ENCODE results near the gene USP35. TPM values are rescaled to one million over a fixed set of nuclear protein-coding genes. Genes with fewer than 3 reads are reported as not detected.

Gene USP35
- total and polyA plus RNA-seq, 2 experiments from 2014 or later: 2.7 to 7.0 TPM

GRCh38 chr11:78234006-78234405 is 45.3 kb downstream of the USP35 start:
- Histone ChIP-seq H3K9me2 (ENCODE audit: insufficient read depth) (no peaks in the 10 kb centered on the region), H4K20me1 (ENCODE audit: insufficient read depth) (no peaks in the 10 kb centered on the region), H3F3A (ENCODE audit: insufficient read depth) (peaks cover 14% of the 10 kb centered on the region), H3K9me3 (ENCODE audit: low read depth) (no peaks in the 10 kb centered on the region), H3K27me3 (replicated peaks; ENCODE audit: insufficient read depth) (no peaks in the 10 kb centered on the region), H3K4me3 (no peak overlapping the region), H3K9ac (no peak overlapping the region), H3K4me2 (ENCODE audit: unreplicated experiment) (no peak overlapping the region), H3K79me2 (ENCODE audit: insufficient read depth) (no peaks in the 10 kb centered on the region), H2AFZ (no peak overlapping the region), H3K27ac (no peak overlapping the region), H3K4me1 (ENCODE audit: insufficient read depth) (peaks cover 14% of the 10 kb centered on the region), H3K36me3 (ENCODE audit: low read depth) (no peaks in the 10 kb centered on the region)
- TF ChIP-seq EZH2phosphoT487 (IDR thresholded peaks at IDR 0.05; ENCODE audit: insufficient read depth, low read depth): no peak
- TF ChIP-seq EZH2 (IDR thresholded peaks at IDR 0.05; ENCODE audit: insufficient read depth, poor library complexity, severe bottlenecking): no peak
- 97 to 99% methylated on average over 5 of the region's 5 CpGs for WGBS, 2 experiments (ENCODE audit: low coverage in 1 of 2, low lambda C conversion rate in 2 of 2, missing lambda C conversion rate in 2 of 2)
- DNase-seq: no peak
- in situ Hi-C loops (cut with MboI): no loop called here

- no peaks in the 10 kb centered on the region for H3K27me3 ChIP-seq (replicated peaks; ENCODE audit: insufficient read depth)
- no peak overlapping the region for H3K4me2 ChIP-seq (ENCODE audit: unreplicated experiment)
- no peaks in the 10 kb centered on the region for H3K9me3 ChIP-seq (ENCODE audit: low read depth)
- no peak overlapping the region for H2AFZ ChIP-seq
- peaks cover 3% of the 10 kb centered on the region for H3F3A ChIP-seq (ENCODE audit: insufficient read depth)
- no peaks in the 10 kb centered on the region for H3K9me2 ChIP-seq (ENCODE audit: insufficient read depth)
- H3K36me3 ChIP-seq (ENCODE audit: low read depth): no peaks in the 10 kb centered on the region
- no peak for DNase-seq
- TF ChIP-seq EZH2 (IDR thresholded peaks at IDR 0.05; ENCODE audit: insufficient read depth, poor library complexity, severe bottlenecking) (no peak), EZH2phosphoT487 (IDR thresholded peaks at IDR 0.05; ENCODE audit: insufficient read depth, low read depth) (no peak)
- H3K4me3 ChIP-seq: no peak overlapping the region
- peaks cover 3% of the 10 kb centered on the region for H3K4me1 ChIP-seq (ENCODE audit: insufficient read depth)
- H3K79me2 ChIP-seq (ENCODE audit: insufficient read depth): no peaks in the 10 kb centered on the region
- in situ Hi-C loops (cut with MboI): no loop called here
- H3K9ac ChIP-seq: no peak overlapping the region
- no peak overlapping the region for H3K27ac ChIP-seq
- H4K20me1 ChIP-seq (ENCODE audit: insufficient read depth): no peaks in the 10 kb centered on the region
These were observed 48.8 kb downstream of the USP35 start for GRCh38 chr11:78237293-78238046.

- Histone ChIP-seq H3K4me1 (ENCODE audit: insufficient read depth) (peaks cover 11% of the 10 kb centered on the region; the same call in 1 of the 2 replicates), H3K27me3 (replicated peaks; ENCODE audit: insufficient read depth) (no peaks in the 10 kb centered on the region), H3K9me3 (ENCODE audit: low read depth) (no peaks in the 10 kb centered on the region), H3K4me3 (no peak overlapping the region), H4K20me1 (ENCODE audit: insufficient read depth) (no peaks in the 10 kb centered on the region), H3K9ac (no peak overlapping the region), H3K79me2 (ENCODE audit: insufficient read depth) (no peaks in the 10 kb centered on the region), H3K4me2 (ENCODE audit: unreplicated experiment) (no peak overlapping the region), H3K36me3 (ENCODE audit: low read depth) (no peaks in the 10 kb centered on the region), H3K27ac (no peak overlapping the region), H3K9me2 (ENCODE audit: insufficient read depth) (no peaks in the 10 kb centered on the region), H2AFZ (no peak overlapping the region), H3F3A (ENCODE audit: insufficient read depth) (peaks cover 12% of the 10 kb centered on the region; the same call in 1 of the 2 replicates)
- WGBS, 2 experiments (ENCODE audit: low coverage in 1 of 2, low lambda C conversion rate in 2 of 2, missing lambda C conversion rate in 2 of 2): 100% methylated on average over 1 of the region's 1 CpG
- in situ Hi-C loops (cut with MboI): no loop called here
- DNase-seq: no peak
- TF ChIP-seq EZH2phosphoT487 (IDR thresholded peaks at IDR 0.05; ENCODE audit: insufficient read depth, low read depth) (no peak), EZH2 (IDR thresholded peaks at IDR 0.05; ENCODE audit: insufficient read depth, poor library complexity, severe bottlenecking) (no peak)
These were observed 51.1 kb downstream of the USP35 start for GRCh38 chr11:78239781-78240180.

- TF ChIP-seq EZH2phosphoT487 (IDR thresholded peaks at IDR 0.05; ENCODE audit: insufficient read depth, low read depth): no peak
- no peak for TF ChIP-seq EZH2 (IDR thresholded peaks at IDR 0.05; ENCODE audit: insufficient read depth, poor library complexity, severe bottlenecking)
- Histone ChIP-seq H3K9me3 (ENCODE audit: low read depth) (no peaks in the 10 kb centered on the region), H3K27me3 (replicated peaks; ENCODE audit: insufficient read depth) (no peaks in the 10 kb centered on the region), H3K9ac (no peak overlapping the region), H2AFZ (no peak overlapping the region), H3K9me2 (ENCODE audit: insufficient read depth) (no peaks in the 10 kb centered on the region), H3K4me3 (no peak overlapping the region), H3K79me2 (ENCODE audit: insufficient read depth) (no peaks in the 10 kb centered on the region), H4K20me1 (ENCODE audit: insufficient read depth) (no peaks in the 10 kb centered on the region), H3F3A (ENCODE audit: insufficient read depth) (peaks cover 14% of the 10 kb centered on the region; the same call in 1 of the 2 replicates), H3K27ac (no peak overlapping the region), H3K36me3 (ENCODE audit: low read depth) (no peaks in the 10 kb centered on the region), H3K4me1 (ENCODE audit: insufficient read depth) (peaks cover 11% of the 10 kb centered on the region; the same call in 1 of the 2 replicates), H3K4me2 (ENCODE audit: unreplicated experiment) (no peak overlapping the region)
- in situ Hi-C loops (cut with MboI): no loop called here
- DNase-seq: no peak
These were observed 52.8 kb downstream of the USP35 start for GRCh38 chr11:78241475-78241874.
